ENCODE results near the gene CCDC85C.

CCDC85C gene

DNA sequence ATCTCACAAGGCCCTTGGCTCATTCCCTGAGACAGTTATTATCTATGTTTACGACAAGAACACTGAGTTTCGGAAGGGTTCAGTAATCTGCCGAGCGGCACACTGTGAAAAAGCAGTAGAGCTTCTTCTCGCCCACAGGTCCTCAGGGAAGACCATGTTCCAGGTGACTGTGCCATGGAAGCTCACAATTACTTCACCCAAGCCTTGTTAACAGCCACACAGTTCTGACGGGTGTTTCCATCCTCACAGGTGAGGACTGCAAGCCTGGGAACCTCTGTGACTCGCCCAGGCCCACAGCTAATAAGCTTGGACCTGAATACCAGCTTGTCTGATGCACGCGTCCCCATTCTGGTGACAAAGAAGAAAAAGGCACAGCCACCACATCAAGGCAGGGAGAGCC lies 138.7 kb downstream of the CCDC85C start:
- CTCF ChIA-PET, result interaction anchor here (0.9 kb wide), 1 partner anchor 12 kb away, joined by 4 read pairs; no protein-coding TSS in a partner anchor
- POLR2A ChIA-PET (ENCODE audit: low non-redundant PET), result no interaction called here
- H3K27ac ChIP-seq, result no peak overlapping the region
- DNase-seq (ENCODE audit: low spot score), result no peak
- TF ChIP-seq, protein P1, sequence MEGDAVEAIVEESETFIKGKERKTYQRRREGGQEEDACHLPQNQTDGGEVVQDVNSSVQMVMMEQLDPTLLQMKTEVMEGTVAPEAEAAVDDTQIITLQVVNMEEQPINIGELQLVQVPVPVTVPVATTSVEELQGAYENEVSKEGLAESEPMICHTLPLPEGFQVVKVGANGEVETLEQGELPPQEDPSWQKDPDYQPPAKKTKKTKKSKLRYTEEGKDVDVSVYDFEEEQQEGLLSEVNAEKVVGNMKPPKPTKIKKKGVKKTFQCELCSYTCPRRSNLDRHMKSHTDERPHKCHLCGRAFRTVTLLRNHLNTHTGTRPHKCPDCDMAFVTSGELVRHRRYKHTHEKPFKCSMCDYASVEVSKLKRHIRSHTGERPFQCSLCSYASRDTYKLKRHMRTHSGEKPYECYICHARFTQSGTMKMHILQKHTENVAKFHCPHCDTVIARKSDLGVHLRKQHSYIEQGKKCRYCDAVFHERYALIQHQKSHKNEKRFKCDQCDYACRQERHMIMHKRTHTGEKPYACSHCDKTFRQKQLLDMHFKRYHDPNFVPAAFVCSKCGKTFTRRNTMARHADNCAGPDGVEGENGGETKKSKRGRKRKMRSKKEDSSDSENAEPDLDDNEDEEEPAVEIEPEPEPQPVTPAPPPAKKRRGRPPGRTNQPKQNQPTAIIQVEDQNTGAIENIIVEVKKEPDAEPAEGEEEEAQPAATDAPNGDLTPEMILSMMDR (conservative IDR thresholded peaks at IDR 0.05; ENCODE audit: low read depth), result no peak

DNA sequence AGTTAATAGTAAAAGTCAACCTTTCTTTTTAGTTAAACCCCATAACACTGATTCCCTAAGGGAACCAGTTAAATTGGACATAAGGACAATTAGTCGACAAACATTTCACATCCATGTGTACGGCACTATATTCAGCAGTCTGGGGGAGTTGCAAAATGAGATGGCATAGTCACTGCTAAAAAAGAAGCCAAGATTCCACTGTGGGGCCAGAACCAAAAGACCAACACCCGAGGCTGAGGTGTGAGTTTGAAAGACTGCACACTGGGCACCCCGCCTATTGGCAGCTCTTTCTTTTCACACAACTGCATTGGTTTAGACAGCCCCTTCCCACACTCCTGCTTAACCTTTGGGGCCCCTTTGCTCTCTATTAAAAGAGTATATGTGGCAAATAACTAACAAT lies 140.0 kb downstream of the CCDC85C start:
- ChIA-PET POLR2A (ENCODE audit: low non-redundant PET) (no interaction called here), CTCF (no interaction called here)
- TF ChIP-seq, protein P1 (conservative IDR thresholded peaks at IDR 0.05; ENCODE audit: low read depth), result no peak
- no peak overlapping the region for H3K27ac ChIP-seq
- DNase-seq (ENCODE audit: low spot score), result no peak

DNA sequence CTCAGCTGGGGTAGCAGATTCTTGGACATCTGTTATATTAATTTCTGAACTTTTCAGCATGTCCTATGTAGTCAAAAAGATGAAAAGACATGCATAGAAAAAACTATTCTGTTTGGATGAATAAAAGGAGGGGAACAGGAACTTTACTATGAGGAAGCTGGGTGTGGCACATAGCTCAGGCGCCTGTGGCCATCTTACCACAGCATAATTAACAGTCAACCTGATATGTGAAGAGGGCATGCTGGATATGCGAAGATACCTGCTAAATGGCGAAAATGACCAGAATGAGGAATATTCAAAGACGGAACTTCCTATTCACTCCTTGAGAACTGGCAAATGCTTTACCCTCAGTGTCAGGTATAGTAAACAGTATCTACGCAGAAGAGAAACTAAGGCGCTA lies 141.8 kb downstream of the CCDC85C start:
- H3K27ac ChIP-seq, result no peak overlapping the region
- DNase-seq (ENCODE audit: low spot score), result no peak
- TF ChIP-seq, protein P1 (conservative IDR thresholded peaks at IDR 0.05; ENCODE audit: low read depth), result no peak
- CTCF ChIA-PET, result no interaction called here
- POLR2A ChIA-PET (ENCODE audit: low non-redundant PET), result no interaction called here

DNA sequence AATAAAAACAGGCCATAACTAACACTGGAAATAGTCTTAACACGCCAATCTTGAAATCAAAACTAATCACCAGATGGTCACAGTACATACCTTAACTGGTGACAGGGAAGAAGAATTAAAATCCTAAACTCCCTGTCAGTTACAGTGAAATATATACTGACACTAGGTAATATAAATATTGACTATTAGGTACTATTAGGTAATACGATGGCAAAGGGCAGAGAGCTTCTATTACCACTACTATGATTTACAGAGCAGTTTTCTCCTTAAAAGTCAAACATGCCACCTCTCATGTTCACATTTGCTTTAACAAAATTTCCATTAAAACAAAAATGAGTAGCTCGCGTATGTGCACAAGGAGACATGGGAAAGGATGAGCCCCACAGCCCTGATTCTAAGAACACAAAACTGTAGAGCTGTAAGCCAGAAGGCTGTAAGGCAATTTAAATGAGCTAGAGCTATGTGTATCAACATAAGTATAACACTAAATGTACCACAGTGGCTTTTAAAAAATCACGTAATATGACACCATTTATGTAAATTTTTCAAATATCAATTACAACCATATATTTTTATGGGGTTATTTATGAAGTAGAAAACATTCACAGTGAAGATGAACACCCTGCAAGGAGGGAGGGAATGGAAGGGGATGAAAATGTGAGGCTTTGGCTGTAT lies 142.5 kb downstream of the CCDC85C start:
- ChIA-PET POLR2A (ENCODE audit: low non-redundant PET) (no interaction called here), CTCF (no interaction called here)
- no peak overlapping the region for H3K27ac ChIP-seq
- TF ChIP-seq, protein P1 (conservative IDR thresholded peaks at IDR 0.05; ENCODE audit: low read depth), result no peak
- DNase-seq (ENCODE audit: low spot score), result no peak

DNA sequence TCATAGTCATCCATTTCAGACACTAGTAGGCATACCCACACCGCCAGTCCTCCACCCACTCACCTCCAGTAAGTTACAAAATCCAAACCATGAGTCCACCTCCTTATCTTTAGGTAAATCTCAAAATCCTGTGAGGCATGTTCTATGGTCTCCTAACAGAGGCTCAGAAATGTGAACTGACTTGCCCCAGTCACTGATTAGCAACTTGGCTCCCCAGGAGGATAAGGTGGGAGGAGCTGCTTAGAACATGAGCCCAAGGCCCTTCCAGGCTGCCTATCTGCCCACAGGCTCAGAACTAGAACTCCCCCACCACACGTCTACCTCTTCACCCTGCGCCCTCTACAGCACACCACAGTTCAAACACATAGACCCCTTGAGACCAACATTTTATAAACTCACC lies 143.2 kb downstream of the CCDC85C start:
- ChIA-PET POLR2A (ENCODE audit: low non-redundant PET) (no interaction called here), CTCF (no interaction called here)
- DNase-seq (ENCODE audit: low spot score), result no peak
- H3K27ac ChIP-seq, result no peak overlapping the region
- TF ChIP-seq, protein P1 (conservative IDR thresholded peaks at IDR 0.05; ENCODE audit: low read depth), result no peak

DNA sequence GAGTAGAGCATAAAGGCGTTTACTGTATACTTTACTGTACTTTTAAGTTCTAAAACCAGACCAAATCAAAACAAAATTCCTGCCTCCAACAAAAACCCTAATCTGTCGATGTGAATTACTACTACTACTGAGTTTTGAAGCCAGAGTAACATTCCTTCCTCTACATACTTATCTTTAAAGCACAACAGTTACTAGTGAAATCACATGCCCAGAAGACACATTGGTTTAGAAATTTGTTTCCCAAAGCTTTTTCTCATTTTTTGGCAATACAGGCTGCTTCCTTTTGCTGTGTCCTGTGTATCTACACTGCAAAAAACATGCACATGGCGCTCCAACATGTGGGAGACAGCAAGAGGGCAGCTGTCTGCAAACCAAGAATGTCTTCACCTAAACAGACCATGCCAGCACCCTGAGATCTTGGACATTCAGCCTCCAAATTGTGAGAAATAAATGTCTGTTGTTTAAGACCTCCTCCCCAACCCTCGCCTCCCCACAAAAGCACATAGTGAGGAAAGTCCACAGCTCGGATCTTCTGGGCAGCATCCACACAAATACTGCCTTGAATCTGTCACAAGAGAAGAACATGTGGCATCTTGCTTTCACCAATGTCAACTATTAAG lies 144.4 kb downstream of the CCDC85C start:
- no peak overlapping the region for H3K27ac ChIP-seq
- POLR2A ChIA-PET (ENCODE audit: low non-redundant PET), result no interaction called here
- no peak for DNase-seq (ENCODE audit: low spot score)
- CTCF ChIA-PET, result interaction anchor here (0.5 kb wide), 1 partner anchor 1611 kb away, joined by 3 read pairs; no protein-coding TSS in a partner anchor
- TF ChIP-seq, protein P1 (conservative IDR thresholded peaks at IDR 0.05; ENCODE audit: low read depth), result no peak

All from RWPE1 (cell line).